DMS79 treated with DMSO at 0.1 percent for 48 hours (cell line): ENCODE measurements around the gene MLH3.
A peak's percentile ranks its signal among the peaks of the same experiment; 100 is the strongest.

Source experiments
- DNase-seq: peaks from one replicate; lab custom pipeline; 2025; lab: John Stamatoyannopoulos, UW

Gene MLH3

DNA sequence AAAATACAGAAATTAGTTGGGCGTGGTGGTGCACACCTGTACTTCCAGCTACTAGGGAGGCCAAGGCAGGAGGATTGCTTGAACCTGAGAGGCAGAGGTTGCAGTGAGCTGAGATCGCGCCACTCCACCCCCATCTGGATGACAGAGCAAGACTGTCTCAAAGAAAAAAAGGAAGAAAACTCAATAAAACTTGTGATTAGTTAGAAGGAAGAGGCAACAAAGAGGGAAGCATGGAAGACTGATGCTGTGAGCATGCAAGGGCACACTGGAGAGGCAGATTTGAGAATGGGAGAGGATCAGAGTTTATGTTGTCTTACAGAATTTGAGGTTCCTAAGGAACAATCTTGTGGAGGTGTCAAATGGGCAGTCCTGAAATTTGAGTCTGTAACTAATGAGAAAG lies 15.4 kb upstream of the MLH3 start:
- no peak for DNase-seq

DNA sequence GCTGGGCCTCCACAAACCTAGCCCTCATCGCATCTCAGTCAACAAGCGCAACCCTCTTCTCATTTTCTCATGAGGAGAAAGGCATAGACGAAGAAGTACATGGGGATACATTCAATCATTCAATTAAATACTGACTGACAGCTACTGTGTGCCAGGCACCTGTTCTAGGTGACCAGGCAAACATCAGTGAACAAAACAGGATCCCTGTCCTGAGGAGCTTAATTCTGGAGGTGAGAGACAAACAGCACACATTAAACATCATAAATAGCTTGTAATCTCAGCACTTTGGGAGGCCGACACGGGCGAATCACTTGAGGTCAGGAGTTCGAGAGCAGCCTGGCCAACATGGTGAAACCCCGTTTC lies 12.9 kb upstream of the MLH3 start:
- no peak for DNase-seq

DNA sequence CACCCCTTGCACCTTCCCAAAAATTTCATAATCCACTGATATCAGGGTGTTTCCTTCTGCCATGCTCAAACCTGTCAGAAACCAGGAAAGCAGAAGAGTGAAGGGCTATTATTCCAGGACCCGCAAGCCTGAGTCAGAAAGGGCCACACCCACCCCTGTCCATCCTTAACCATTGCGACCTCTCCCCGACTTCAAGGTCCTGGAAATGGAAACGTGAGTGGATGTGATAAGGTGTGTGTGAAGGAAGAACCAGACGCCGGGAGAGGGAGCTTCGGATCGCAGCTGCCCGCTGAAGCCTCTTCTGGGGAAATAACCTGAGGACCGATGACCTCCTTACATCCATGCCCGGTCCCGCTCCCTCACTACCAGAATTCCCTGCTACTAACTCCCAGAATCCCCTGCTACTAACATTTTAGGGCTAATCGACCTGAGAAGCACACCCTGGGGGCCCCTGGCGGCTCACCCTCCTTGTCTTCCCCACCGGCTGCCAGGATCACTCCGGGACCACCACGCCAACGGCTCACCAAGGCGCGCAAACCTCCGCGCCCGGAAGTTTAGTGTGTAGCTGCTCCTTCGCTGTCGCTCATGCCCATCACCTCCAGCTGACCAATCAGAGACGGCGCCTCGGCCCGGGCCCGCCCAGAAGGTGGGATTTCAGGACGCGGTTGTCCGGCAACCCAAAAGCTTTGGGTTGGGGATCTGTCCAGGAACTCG lies 12.4 kb upstream of the MLH3 start, which contains the start of gene ACYP1:
ACYP1 (minus strand) TSS at position 534 of the 714 bp plus-strand sequence; CDS start at position 63, 471 bp downstream.
- peak; percentile 98 for DNase-seq

DNA sequence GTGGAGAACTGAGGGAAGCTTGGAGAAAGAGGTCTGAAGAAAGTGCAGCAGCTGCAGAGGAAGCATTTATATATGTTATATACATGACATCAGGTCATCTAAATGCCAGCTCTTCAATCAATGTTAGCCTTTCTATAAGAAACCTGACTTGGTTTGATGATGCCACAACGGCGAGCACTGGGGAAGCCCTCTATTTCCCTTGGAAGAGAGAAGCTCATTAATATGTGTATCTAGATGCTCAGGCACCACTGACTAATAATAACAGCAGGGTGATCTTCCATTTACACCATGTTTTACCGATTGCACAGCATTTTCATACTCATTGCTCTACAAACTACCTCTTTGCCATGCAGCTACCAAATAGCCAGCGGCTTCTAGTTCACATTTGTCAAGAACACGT lies 11.7 kb upstream of the MLH3 start:
- peak; percentile 55 for DNase-seq

DNA sequence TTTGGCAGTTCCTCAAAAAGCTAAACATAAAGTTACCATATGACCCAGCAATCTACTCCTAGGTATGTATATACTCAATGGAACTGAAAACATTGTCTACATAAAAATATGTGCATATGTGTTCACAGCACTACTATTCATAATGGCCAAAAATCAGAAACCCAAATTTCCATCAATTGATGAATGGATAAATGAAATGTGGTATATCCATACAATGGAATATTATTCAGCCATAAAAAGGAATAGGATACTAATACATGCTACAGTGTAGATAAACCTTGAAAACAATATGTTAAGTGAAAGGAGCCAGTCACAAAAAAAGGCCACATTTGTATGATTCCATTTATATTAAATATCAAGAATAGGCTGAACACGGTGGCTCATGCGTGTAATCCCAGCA lies 9.2 kb upstream of the MLH3 start:
- DNase-seq, result no peak

DNA sequence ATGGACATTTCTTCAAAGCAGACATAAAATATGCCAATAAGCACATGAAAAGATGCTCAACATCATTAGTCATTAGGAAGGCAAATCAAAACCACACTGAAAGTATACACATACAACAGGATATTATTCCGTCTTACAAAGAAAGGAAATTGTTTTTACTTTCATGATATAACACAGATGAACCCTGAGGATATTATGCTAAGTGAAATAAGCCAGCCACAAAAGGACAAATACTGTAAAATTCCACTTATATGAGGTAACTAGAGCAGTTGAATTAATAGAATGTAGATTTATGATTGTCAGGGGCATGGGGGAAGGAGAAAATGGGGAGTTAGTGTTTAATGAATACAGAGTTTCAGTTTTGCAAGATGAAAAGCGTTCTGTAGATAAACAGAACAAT lies 8.4 kb upstream of the MLH3 start:
- no peak for DNase-seq

DNA sequence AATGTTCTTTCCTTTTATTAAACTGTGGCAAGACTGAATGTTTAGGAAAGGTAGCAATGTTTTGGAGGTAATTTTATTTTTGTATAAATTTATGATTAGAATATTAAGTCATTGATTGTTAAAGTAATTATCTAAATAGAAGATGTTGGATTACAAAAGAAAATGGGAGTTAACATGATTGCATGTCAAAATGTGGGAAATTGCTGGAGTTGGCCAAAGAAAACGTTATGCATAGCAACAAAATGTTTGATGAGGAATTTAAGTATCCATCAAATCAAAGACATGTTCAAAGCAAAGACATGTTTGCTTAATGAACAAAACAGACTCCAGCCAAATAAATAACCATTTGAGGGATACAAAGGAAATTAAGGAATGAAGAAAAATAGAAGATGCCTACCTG lies 3.2 kb upstream of the MLH3 start:
- no peak for DNase-seq

DNA sequence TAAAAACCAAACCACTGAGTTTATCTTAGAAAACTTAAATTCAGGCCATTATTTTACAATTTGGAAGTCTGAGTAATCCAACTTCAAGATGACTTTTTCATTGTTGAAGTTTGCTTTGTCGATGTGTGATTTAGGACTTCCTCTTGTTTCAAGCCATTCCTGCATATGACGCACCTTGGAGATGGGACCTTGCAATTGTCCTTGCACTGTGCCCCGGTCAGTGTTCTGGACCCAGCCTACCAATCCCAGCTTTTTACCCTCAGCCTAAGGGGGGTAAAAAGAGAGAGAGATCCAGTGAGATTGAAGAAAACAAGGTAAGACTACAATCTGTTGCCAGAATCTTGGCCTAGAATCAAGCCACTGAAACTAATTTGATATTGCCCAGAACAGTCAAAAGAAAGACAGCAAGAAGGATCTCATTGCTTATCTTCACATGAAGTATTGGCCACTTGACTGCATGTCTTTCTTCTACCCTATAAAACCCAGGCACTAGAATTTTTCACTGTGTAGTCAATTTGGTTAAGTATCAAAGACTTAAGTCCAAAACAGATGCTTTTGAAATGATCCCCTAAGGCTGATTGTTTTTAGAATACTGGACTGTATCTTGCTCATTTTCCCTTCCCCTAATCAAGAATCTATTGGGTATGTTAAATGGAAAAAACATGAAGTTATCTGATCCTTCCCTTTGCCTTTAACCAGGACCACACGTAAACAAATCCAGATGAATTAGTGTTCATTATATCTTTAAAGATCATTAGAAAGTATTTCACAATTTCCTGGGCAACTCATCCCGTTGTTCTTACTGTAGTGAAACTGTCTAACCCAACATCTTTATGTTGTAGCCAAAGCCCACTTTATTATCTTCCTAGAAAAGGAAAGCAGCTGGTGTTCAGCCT lies 2.4 kb upstream of the MLH3 start:
- DNase-seq, result no peak

DNA sequence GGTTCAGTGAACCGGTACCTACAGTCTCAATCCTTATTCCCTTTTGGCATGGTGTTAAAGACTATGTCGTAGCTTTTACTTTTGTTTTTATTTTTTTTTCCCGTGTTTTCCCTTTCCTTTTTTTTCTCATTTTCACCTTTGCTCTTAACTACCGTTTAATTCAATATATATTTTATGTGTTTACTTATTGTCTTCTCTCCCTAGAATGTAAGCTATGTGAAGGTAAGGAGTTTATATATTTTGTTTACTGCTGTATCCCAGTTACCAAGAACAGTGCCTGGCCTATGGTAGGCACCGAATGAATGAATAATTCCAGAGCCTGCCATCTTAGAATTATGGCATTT lies 261 bp upstream of the MLH3 start:
- DNase-seq, result no peak

DNA sequence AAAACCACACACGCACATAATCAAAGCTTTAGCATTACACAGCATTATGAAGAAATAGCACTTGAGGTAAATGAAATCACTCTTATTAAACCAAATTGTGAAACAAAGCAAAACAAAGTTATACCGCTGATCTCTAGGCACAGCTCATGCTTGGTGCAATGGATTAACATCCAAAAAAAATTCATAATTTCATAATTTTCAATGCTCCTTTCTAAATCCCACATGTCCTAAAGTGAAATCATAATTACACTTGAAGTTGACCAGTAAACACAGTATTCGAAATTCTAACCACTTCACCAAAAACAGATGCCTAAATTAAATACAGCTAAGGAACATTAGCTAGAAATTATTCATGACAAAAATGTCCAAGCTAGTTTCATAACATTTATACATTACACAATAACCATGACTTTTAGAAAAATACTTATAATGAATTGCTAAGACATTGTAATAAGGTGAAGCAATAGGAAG lies 1.5 kb downstream of the MLH3 start:
- DNase-seq, result no peak

DNA sequence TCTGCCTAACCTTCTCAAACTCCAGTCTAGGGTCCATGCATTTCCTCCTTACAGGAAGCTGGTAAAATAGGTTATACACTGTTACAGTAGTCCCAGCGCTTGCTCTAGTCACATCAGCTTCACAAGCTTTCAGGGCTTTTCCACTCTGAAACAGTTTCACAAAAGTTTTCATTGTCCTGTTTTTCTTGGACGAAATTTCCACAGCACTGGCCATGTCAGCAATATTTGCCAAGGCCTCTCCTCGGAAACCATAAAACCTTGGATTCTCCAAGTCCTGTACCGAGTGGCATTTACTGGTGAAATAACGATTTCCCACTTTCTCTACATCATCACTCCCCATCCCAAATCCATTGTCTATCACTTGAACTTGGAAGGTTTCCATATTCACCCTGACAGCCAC lies 2.1 kb downstream of the MLH3 start:
- DNase-seq, result no peak

DNA sequence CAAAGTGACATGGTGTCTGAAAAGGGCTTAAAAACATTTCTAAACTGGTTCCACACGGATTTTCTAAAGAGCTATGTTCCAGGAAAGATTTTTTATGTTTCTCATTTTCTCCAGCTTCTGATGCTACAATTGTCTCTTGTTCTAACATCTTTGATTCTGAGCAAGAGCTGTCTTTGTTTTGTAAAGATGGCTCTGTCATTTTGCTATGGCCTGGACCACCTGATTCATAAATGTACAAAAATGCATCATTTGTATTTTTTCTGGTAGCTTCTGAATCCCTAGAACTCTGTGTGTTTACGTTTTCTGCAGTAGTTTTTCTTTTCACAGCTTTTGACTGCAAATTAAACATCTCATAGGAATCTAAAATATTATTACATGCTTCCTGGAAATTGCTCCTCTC lies 3.2 kb downstream of the MLH3 start:
- DNase-seq, result no peak

DNA sequence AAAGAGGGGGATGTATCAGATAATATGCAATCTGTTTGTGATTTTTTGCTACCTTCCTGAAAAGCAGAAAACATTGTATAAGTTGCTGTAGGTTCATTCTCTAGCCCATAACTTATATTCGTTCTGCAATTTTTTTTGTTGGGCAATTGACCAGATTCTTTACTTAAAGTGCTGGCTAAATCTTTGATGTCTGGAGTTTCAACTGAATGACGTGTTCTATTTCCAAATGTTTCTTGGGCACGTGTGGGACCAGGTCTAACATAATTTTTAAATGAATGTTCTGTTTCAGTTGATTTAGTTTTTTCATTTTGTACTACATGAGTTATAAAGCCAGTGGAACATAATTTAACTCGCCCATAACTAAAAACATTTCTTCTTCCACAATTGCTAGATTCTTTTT lies 3.8 kb downstream of the MLH3 start:
- no peak for DNase-seq

DNA sequence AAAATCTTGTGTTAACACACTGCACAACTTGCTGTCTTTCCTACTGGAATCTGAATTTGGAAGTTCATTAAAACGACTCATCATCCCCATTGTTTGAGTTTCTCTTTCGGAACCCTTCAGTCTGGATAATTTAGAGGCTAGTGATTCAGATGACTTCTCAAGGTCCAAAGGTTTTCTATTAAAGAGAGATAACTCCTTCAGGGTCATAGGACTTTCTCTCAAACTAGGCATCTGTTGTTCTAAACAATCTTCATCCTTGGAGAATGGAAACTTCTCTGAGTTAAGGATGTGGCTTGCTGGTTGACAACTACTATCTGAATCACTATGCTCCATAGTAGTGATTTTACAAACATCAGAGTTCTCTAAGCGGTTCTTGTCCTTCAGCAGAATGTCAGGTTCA lies 4.4 kb downstream of the MLH3 start:
- no peak for DNase-seq

DNA sequence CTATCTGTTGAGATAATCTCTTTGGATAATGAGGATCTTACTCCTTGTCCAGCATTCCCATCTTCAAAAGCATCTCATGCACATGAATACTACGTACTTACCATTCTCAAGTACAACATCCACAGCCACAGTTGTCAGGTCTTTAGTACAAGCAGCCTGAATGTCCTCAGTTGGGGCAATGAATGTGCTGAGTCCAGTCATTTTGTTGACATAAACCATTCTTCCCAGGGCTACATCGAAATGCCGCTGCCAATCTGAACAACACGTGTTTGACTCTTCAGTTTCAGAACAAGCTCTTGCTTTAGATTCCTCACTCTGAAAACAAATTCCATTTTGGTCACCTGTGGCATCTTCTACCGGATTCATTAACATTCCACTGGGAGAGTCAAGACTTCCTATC lies 5.0 kb downstream of the MLH3 start:
- no peak for DNase-seq

DNA sequence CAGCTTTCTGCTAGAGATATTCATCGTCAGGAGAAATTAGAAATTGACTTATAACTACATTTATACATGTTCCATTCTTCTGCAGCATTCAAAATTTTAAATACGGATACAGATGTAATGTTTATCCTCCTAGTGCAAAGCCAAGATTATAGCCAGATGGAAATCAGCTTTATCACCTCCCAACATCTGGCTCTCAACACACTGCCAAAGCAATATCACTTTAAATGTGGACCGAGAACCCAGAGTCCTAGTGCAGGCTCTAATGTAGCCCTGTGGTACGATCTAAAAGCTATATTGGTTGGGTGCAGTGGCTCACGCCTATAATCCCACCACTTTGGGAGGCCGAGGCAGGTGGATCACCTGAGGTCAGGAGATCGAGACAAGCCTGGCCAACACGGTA lies 6.5 kb downstream of the MLH3 start:
- no peak for DNase-seq

DNA sequence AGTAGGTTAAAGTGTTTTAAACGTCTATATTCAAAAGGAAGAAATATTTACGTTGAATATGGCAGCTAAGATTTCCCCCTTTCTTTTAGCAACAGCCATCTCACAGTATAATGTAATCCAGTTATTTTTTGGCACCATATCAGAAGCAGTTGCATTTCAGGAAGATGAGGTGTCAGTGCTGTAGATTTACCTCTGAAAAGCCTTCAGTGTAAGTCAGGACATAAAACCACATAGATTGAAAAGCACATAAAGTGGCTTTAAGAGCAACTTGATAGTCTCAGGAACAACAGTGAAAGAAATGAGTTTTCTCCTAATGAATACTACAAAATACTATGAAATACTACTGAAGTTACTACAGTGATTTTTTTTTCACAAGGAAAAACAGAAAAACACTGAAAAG lies 6.9 kb downstream of the MLH3 start:
- peak; percentile 10 for DNase-seq

DNA sequence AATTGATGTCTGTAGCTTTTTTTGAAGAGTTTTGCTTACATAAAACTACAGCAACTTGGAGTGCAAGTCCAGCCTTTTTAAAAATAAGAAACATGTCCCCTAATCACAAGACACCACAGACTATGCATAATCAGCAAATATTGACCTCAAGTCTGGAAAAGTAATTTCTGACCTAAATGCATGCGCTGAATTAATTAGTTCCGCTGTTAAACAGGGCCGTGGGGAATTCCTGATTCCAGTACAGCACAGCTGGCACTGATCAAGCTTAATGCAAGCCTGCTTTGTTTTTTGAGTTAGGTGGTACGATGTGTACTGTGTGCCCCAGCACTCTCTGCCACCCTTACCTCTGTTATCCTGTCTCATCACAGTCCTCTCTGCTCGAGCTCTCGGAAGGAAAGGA lies 9.2 kb downstream of the MLH3 start:
- no peak for DNase-seq

DNA sequence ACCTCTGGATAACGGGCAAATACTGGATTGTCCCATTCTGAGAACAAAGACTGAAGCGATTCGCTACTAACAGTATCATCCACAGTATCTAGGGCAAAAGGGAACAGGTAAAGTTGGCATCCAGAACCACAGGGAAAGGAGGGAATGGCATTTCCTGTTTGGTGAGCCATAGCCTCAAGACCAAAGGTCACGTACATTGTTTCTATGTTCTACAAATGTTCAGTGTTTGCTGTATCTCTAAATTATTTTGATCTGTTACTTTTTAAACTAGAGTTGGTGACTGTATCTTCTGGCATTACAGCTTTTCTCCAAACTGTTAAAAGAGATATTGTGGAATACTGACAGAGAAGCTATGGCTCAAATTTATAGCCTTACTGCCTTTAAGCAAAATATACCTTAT lies 9.7 kb downstream of the MLH3 start:
- DNase-seq, result no peak

DNA sequence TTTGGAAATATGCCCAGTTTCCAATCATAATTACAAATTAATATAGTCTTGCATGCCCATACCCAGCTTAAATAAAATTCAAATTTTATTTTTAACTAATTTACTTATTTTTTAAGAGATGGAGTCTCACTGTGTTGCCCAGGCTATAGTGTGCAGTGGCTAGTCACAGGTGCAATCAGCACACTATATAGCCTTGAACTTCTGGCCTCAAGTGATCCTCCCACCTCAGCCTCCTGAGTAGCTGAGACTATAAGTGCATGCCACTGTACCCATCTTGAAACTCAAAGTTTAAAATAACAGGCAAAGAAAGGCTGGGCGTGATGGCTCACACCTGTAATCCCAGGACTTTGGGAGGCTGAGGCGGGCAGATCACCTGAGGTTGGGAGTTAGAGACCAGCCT lies 10.3 kb downstream of the MLH3 start:
- DNase-seq, result no peak

DNA sequence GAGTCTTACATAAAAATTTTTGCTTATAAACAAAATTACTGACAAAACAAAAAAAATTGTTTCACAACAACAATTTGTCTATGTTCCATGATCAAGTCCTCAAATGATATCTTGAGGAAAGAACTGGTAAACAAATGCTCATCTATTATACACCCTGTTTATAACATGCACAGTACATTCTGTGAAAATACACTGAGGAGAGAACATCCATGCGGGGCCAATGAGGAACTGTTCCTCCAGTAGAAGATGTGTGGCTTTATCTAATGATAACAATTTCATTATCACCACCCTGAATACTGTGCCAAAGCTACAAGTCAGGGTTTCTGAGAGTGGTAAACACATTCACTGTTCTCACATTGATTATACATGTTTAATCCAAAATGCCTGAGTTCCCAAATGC lies 10.8 kb downstream of the MLH3 start:
- DNase-seq, result no peak

DNA sequence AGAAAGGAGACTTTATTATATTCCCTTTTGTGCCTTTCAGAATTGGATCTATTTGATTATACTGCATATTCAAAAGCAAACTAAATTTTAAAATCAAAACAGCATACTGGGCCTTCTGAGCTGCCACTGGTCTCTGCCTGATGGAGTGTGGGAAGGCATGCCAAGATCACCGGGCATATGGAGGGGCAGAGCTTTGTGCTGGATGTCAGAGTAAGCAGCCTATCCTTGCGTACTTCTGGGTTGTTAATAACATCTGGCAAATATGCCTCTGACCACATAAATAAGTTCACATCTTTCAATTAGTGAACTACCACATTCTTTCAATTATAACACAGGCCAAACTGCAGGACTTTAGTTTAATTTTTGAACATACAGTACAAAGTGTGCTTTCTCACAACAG lies 18.3 kb downstream of the MLH3 start:
- no peak for DNase-seq

DNA sequence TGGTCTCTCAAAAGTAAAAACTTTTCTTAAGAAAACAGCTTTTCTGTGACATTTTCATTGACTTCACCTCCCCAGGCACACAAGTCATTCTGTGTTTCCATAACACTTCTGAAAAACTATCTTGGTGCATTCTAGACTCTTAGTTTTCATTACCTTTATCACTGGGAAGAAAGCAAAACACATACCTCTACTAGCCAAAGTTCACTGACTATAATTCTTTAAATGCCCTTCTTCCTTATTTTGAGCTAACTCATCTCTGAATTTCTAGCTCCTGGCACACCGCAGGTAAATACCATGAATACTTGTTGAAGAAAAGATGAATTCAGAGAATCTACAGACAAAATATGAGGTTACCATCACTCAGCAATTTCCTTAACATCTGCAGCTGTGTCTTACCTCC lies 21.1 kb downstream of the MLH3 start:
- no peak for DNase-seq

DNA sequence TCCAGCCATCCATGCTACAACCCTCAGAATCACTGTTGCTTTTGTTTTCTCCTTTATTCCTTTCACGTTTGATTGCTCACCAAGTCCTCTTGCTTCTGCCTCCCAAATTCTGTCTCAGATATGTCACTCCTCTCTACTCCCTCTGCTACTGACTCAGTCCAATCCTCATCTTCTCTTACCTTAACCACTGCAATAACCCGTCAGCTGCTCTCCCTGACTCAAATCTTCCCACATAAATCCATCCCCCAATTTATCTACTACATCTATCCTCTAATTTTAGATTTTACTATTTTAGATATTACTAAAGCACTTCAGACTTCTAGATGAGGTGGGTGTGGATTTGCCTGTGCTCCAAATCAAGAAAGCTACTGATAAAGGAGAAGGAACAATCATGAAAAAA lies 25.4 kb downstream of the MLH3 start:
- DNase-seq, result no peak
